B cell (primary cell): ENCODE results near the gene EIF4A2. TPM values are rescaled to one million over a fixed set of nuclear protein-coding genes. Genes with fewer than 3 reads are reported as not detected.
A peak's percentile ranks its signal among the peaks of the same experiment; 100 is the strongest.

ENCODE experiments used
- ATAC-seq: fragments of 200-7000 bp; cut with Tn5 transposase; one replicate; pipeline ENCODE4 v1.10.0; 2021; ENCODE audit warnings: low read depth, mild to moderate bottlenecking, moderate number of reproducible peaks, moderate library complexity
- CTCF ChIA-PET: fragments of 350-600 bp; sonication (Branson Sonifier 250); formaldehyde crosslinking; loops from one replicate; lab custom pipeline; 2021; ENCODE audit warnings: antibody characterized with exemption, inconsistent platforms; lab: Charles Lee
- POLR2A ChIA-PET: fragments of 350-600 bp; sonication (Branson Sonifier 250); formaldehyde crosslinking; loops from one replicate; lab custom pipeline; 2021; ENCODE audit warnings: antibody characterized with exemption; lab: Charles Lee
- DNase-seq: peaks from one replicate; pipeline ENCODE4 v3.0.0; 2013
- H2AFZ ChIP-seq: 2 replicates; pipeline ENCODE4 v1.6.1; 2012; ENCODE audit warnings: mild to moderate bottlenecking, low read depth, low read length; ENCODE audit not compliant: insufficient read depth, poor library complexity, severe bottlenecking
- H3K27ac ChIP-seq, 2 donors: 1 replicate in 1 of 2; 2 replicates in 1 of 2; pipeline ENCODE4 v1.5.1; 2012 to 2013; ENCODE audit warnings: low read length in 2 of 2, mild to moderate bottlenecking in 2 of 2, moderate library complexity in 1 of 2
- H3K27me3 ChIP-seq, 4 experiments: fragments of 200-600 bp in 1 of 4; sonication (generic) in 1 of 4; replicated peaks in 1 of 4; 1 replicate in 2 of 4; 2 replicates in 2 of 4; pipeline versions ENCODE4 v1.6.1 to v1.7.0; 2013 to 2016; ENCODE audit warnings: low read length in 3 of 4, mild to moderate bottlenecking in 2 of 4, mixed read lengths in 1 of 4, moderate library complexity in 1 of 4; ENCODE audit not compliant: insufficient read depth in 4 of 4, control insufficient read depth in 3 of 4; ENCODE audit errors: control extremely low read depth in 1 of 4
- H3K36me3 ChIP-seq, 2 experiments: replicated peaks in 1 of 2; 1 replicate in 1 of 2; 2 replicates in 1 of 2; pipeline versions ENCODE4 v1.6.1 to v1.7.1; 2013; ENCODE audit warnings: low read length in 1 of 2; ENCODE audit not compliant: insufficient read depth in 2 of 2, control insufficient read depth in 1 of 2; ENCODE audit errors: control extremely low read depth in 1 of 2, extremely low read depth in 1 of 2
- H3K4me1 ChIP-seq, 2 donors: fragments of 200-600 bp in 1 of 2; sonication (generic) in 1 of 2; 1 replicate in 1 of 2; 2 replicates in 1 of 2; pipeline versions ENCODE4 v1.5.1 to v1.6.1; 2013 to 2017; ENCODE audit warnings: low read length in 2 of 2; ENCODE audit not compliant: control insufficient read depth in 2 of 2, insufficient read depth in 2 of 2
- H3K4me2 ChIP-seq: replicated peaks from 2 replicates; pipeline ENCODE3; 2012; ENCODE audit warnings: mild to moderate bottlenecking, low read depth, low read length; ENCODE audit not compliant: poor library complexity, severe bottlenecking
- H3K4me3 ChIP-seq, 5 experiments: fragments of 200-600 bp in 1 of 5; sonication (generic) in 1 of 5; 1 replicate in 3 of 5; 2 replicates in 2 of 5; pipeline versions ENCODE4 v1.5.1 to v1.7.0; 2011 to 2016; ENCODE audit warnings: low read length in 4 of 5, mild to moderate bottlenecking in 4 of 5, low read depth in 2 of 5, control low read depth in 1 of 5, moderate library complexity in 1 of 5; ENCODE audit not compliant: insufficient read depth in 1 of 5; ENCODE audit errors: control extremely low read depth in 1 of 5, extremely low read depth in 1 of 5
- H3K79me2 ChIP-seq: fragments of 200-600 bp; sonication (generic); one replicate; pipeline ENCODE4 v1.6.0; 2016; ENCODE audit warnings: low read length; ENCODE audit not compliant: control insufficient read depth, insufficient read depth
- H3K9ac ChIP-seq: fragments of 200-600 bp; sonication (generic); 2 replicates; pipeline ENCODE4 v1.6.1; 2017; ENCODE audit warnings: mild to moderate bottlenecking, low read length, moderate library complexity
- H3K9me3 ChIP-seq, 3 donors: one replicate each; pipeline versions ENCODE4 v1.6.1 to v1.7.1; 2013; ENCODE audit warnings: low read length in 2 of 3; ENCODE audit not compliant: control insufficient read depth in 2 of 3, insufficient read depth in 1 of 3; ENCODE audit errors: control extremely low read depth in 1 of 3
- H4K20me1 ChIP-seq: 2 replicates; pipeline ENCODE4 v1.6.0; 2012; ENCODE audit warnings: mild to moderate bottlenecking, low read length; ENCODE audit not compliant: insufficient read depth, control insufficient read depth, poor library complexity, severe bottlenecking
- H3K27ac Mint-ChIP-seq: one replicate; pipeline ENCODE4 v1.8.0; 2021; ENCODE audit warnings: mixed read lengths
- H3K27me3 Mint-ChIP-seq: one replicate; pipeline ENCODE4 v1.8.0; 2021; ENCODE audit warnings: mixed read lengths
- H3K4me1 Mint-ChIP-seq: one replicate; pipeline ENCODE4 v1.8.0; 2021; ENCODE audit warnings: mixed read lengths
- H3K4me3 Mint-ChIP-seq: one replicate; pipeline ENCODE4 v1.8.0; 2021; ENCODE audit warnings: mixed read lengths
- H3K9me3 Mint-ChIP-seq: one replicate; pipeline ENCODE4 v1.8.0; 2022; ENCODE audit warnings: mixed read lengths; ENCODE audit not compliant: insufficient read depth
- CTCF ChIP-seq: fragments of 200-600 bp; IDR thresholded peaks from one replicate; pipeline ENCODE4 v1.8.0; 2022; ENCODE audit warnings: antibody characterized with exemption, mild to moderate bottlenecking
- EZH2 ChIP-seq: IDR thresholded peaks from 2 replicates; pipeline ENCODE4 v1.6.1; 2012; ENCODE audit warnings: borderline replicate concordance, low read depth, mild to moderate bottlenecking, moderate library complexity, low read length; ENCODE audit not compliant: insufficient read depth, poor library complexity, severe bottlenecking
- WGBS: methylation state at CpG from one replicate; pipeline ENCODE4 v1.1.5; 2013; ENCODE audit warnings: missing lambda C conversion rate; ENCODE audit not compliant: insufficient coverage; 5-methylcytosine and 5-hydroxymethylcytosine counted together
- intact Hi-C: fragments of 100-400 bp; cut with micrococcal nuclease; formaldehyde crosslinking; loops from one replicate; pipeline ENCODE4 v1.10.0; 2022
- polyA plus RNA-seq: library from polyadenylated mRNA; depleted of rRNA; stranded (reverse); fragments of >200 nt; gene quantifications from 2 replicates; pipeline ENCODE4 v1.2.3, GENCODE V29; 2012
- total RNA-seq, 2 donors: library from RNA; stranded (reverse); fragments of 120-200 nt in 1 of 2; gene quantifications; 1 replicate in 1 of 2; 2 replicates in 1 of 2; pipeline versions ENCODE4 v1.2.3 to v1.2.4, GENCODE V29; 2013 to 2022

The EIF4A2 gene
- total and polyA plus RNA-seq, 2 donors (not counting 1 experiment from before 2014, with no cell fraction given), result 506 to 547 TPM

- H3K27me3 ChIP-seq, result peaks cover 0 to 69% (median 43%) of the 10 kb centered on the region in 4 experiments
- peaks cover 55% of the 10 kb centered on the region for H3K27me3 Mint-ChIP-seq
- peak overlapping the region in 4 of 5 experiments; percentile 57 to 78 (median 70) for H3K4me3 ChIP-seq
- TF ChIP-seq EZH2 (no peak), CTCF (no peak)
- peak overlapping the region; percentile 41 for H3K27ac Mint-ChIP-seq
- peaks cover 21% of the 10 kb centered on the region for H3K4me1 Mint-ChIP-seq
- H3K9me3 ChIP-seq, result peaks cover 0 to 4% (median 0%) of the 10 kb centered on the region in 3 donors
- H3K36me3 ChIP-seq, result no peaks in the 10 kb centered on the region
- no peaks in the 10 kb centered on the region for H3K9me3 Mint-ChIP-seq
- DNase-seq (peak; percentile 92), ATAC-seq (peak; percentile 95)
- peaks cover 24 to 28% of the 10 kb centered on the region in 2 donors for H3K4me1 ChIP-seq
- intact Hi-C loops, result loop anchor here (1.0 to 10.0 kb wide), 8 partner anchors 21 to 722 kb away; partner anchors contain the start of genes DNAJB11, ETV5, RFC4 and RPL39L
- peak overlapping the region in 1 of 2 donors; percentile 55 for H3K27ac ChIP-seq
- peak overlapping the region; percentile 85 for H3K9ac ChIP-seq
- H2AFZ ChIP-seq, result peak overlapping the region; percentile 90
- ChIA-PET POLR2A (interaction anchor here (0.7 to 2.5 kb wide), 3 partner anchors 43 to 323 kb away, joined by 3 to 19 read pairs (median 8); partner anchors contain the start of gene EIF4A2), CTCF (interaction anchor here (0.7 to 5.0 kb wide), 10 partner anchors 8 to 884 kb away, joined by 3 to 61 read pairs (median 5); partner anchors contain the start of genes EIF4A2 and RPL39L)
- 4% methylated on average over 75 of the region's 80 CpGs for WGBS
- peaks cover 2% of the 10 kb centered on the region for H3K79me2 ChIP-seq
- peak overlapping the region; percentile 79 for H3K4me3 Mint-ChIP-seq
- peak overlapping the region; percentile 91 for H3K4me2 ChIP-seq
- H4K20me1 ChIP-seq, result no peaks in the 10 kb centered on the region
Measured at GRCh38 chr3:186826976-186827857, 43.8 kb downstream of the EIF4A2 start.
